KOPT-K1 (cell line): ENCODE results near the gene MRNIP.
A peak's percentile ranks its signal among the peaks of the same experiment; 100 is the strongest.

Source experiments
- H3K27ac ChIP-seq: fragments of 200-600 bp; sonication (generic); 2 replicates; pipeline ENCODE4 v1.5.1; 2016; ENCODE audit warnings: antibody characterized with exemption, mild to moderate bottlenecking, low read depth, low read length; ENCODE audit not compliant: poor library complexity, severe bottlenecking
- H3K36me3 ChIP-seq: fragments of 200-600 bp; sonication (generic); 2 replicates; pipeline ENCODE4 v1.5.1; 2017; ENCODE audit warnings: antibody characterized with exemption, mild to moderate bottlenecking, low read length, moderate library complexity; ENCODE audit not compliant: insufficient read depth
- H3K9me3 ChIP-seq: fragments of 200-600 bp; sonication (generic); 2 replicates; pipeline ENCODE4 v1.5.1; 2017; ENCODE audit warnings: antibody characterized with exemption, low read length, mild to moderate bottlenecking; ENCODE audit not compliant: insufficient read depth, poor library complexity, severe bottlenecking

MRNIP gene

GRCh38 chr5:179817890-179818745 is 40.5 kb downstream of the MRNIP start:
- H3K9me3 ChIP-seq = no peaks in the 10 kb centered on the region
- no peak overlapping the region for H3K27ac ChIP-seq
- H3K36me3 ChIP-seq = peaks cover 9% of the 10 kb centered on the region; the same call in 1 of the 2 replicates

- Histone ChIP-seq H3K9me3 (no peaks in the 10 kb centered on the region), H3K27ac (no peak overlapping the region), H3K36me3 (peaks cover 5% of the 10 kb centered on the region; the same call in 1 of the 2 replicates)
Measured at GRCh38 chr5:179817470-179817840, 41.2 kb downstream of the MRNIP start.

- no peak overlapping the region for H3K27ac ChIP-seq
- H3K9me3 ChIP-seq = no peaks in the 10 kb centered on the region
- H3K36me3 ChIP-seq = peaks cover 5% of the 10 kb centered on the region; the same call in 1 of the 2 replicates
Measured at GRCh38 chr5:179816796-179817469, 41.7 kb downstream of the MRNIP start.

GRCh38 chr5:179816401-179816795 is 42.2 kb downstream of the MRNIP start:
- H3K36me3 ChIP-seq = peaks cover 5% of the 10 kb centered on the region; the same call in 1 of the 2 replicates
- no peak overlapping the region for H3K27ac ChIP-seq
- no peaks in the 10 kb centered on the region for H3K9me3 ChIP-seq

GRCh38 chr5:179815491-179816249 is 42.9 kb downstream of the MRNIP start:
- Histone ChIP-seq H3K36me3 (peaks cover 5% of the 10 kb centered on the region; the same call in 1 of the 2 replicates), H3K27ac (no peak overlapping the region), H3K9me3 (no peaks in the 10 kb centered on the region)

- Histone ChIP-seq H3K27ac (no peak overlapping the region), H3K36me3 (peaks cover 5% of the 10 kb centered on the region; the same call in 1 of the 2 replicates), H3K9me3 (no peaks in the 10 kb centered on the region)
Measured at GRCh38 chr5:179814090-179814489, 44.5 kb downstream of the MRNIP start.

GRCh38 chr5:179812997-179813607 is 45.5 kb downstream of the MRNIP start:
- peaks cover 5% of the 10 kb centered on the region; the same call in 1 of the 2 replicates for H3K36me3 ChIP-seq
- no peaks in the 10 kb centered on the region for H3K9me3 ChIP-seq
- no peak overlapping the region for H3K27ac ChIP-seq

GRCh38 chr5:179812135-179812825 is 46.3 kb downstream of the MRNIP start:
- H3K9me3 ChIP-seq = no peaks in the 10 kb centered on the region
- H3K36me3 ChIP-seq = peaks cover 5% of the 10 kb centered on the region; the same call in 1 of the 2 replicates
- H3K27ac ChIP-seq = no peak overlapping the region

DNA sequence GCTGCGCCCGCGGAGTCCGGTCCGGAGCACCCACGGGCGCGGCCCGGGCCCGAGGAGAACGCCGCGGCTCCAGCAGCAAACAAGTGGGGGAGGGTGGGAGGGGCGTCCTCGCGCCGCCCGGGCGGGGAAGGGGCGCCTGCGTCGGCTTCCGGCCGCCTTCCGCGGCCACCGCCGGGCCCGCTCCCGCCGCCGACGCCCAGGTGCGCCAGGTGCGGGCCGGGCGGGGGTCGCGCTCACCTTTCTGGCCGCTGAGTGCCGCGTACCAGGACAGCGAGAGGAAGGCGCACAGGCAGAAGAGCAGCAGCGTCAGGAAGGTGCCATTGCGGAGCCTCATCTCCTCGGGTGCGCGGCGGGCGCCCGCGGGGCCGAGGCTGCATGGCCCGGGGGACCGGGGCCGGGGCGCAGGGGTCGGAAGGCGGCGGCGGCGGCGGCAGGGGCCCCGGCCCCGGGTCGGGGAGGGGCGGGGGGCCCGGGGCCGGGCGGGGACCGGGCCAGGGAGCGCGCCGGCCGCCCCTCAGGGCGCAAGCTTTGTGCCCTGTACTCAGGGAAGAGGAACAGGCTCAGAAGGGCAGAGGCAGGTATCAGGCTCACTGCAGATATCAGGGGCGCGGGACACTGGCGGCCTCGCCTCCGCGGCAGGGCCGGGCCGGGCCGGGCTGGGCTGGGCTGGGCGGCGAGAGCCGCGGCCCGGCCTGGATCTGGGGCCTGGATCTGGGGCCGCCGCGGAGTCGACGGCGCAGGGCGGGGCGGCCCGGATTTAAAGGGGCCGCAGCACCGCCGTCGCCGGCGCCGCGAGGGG is 52.2 kb downstream of the MRNIP start, which contains the start of gene MGAT4B:
Gene MGAT4B (minus strand): TSS at position 617 of the 799 bp plus-strand sequence. CDS start 283 bp downstream, at position 334.
- no peaks in the 10 kb centered on the region for H3K36me3 ChIP-seq
- peak within 1 kb of the TSS; percentile 52 for H3K27ac ChIP-seq
- H3K9me3 ChIP-seq = no peaks in the 10 kb centered on the region

DNA sequence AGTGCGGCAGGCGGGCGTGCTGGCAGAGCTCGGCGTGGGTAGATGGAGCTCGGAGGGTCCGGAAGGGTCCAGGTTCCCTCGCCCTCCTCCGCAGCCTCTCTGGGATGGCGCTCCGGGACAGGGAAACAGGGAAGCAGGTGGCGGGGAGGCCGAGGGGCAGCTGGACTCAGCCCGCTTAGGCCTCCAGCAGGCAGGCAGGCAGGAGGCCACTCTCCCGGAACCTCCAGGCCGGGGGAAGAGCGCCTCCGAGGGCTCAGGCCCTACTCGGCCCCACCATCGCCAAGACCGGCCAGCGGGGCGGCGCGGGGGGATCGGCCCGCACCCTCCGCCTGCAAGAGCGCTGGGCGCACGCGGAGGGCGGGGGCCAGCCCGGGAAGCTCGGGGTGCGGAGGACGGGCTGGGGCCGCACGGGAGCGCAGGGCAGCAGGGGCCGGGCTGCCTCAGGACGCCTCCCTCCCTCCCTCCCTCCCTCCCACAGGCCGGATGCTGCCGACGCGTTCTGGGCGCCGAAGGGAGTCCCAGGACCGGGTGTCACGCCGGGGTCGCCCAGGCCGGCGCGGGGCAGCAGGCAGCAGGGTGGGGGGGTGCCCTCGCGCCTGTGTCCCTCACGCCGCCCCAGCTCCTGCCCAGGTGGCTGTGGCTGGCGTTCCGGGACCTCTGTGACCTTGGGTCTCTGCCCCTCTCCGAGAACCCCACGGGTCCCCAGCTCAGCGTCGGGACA is 52.9 kb downstream of the MRNIP start:
- no peaks in the 10 kb centered on the region for H3K9me3 ChIP-seq
- peaks cover 2% of the 10 kb centered on the region; the same call in 1 of the 2 replicates for H3K36me3 ChIP-seq
- H3K27ac ChIP-seq = peak overlapping the region; percentile 52

- Histone ChIP-seq H3K27ac (peak overlapping the region; percentile 54), H3K9me3 (no peaks in the 10 kb centered on the region), H3K36me3 (peaks cover 7% of the 10 kb centered on the region; the same call in 1 of the 2 replicates)
Measured at GRCh38 chr5:179805070-179805528, 53.5 kb downstream of the MRNIP start.

- peak overlapping the region; percentile 54 for H3K27ac ChIP-seq
- H3K9me3 ChIP-seq = no peaks in the 10 kb centered on the region
- H3K36me3 ChIP-seq = peaks cover 11% of the 10 kb centered on the region; the same call in 1 of the 2 replicates
Measured at GRCh38 chr5:179804555-179804947, 54.1 kb downstream of the MRNIP start.
